Endometrium (tissue), 2 donors: ENCODE results near the gene TMEM43.
A peak's percentile ranks its signal among the peaks of the same experiment; 100 is the strongest.

Experiments used
- FAIRE-seq: peaks from 2 replicates; lab custom pipeline; 2012; peaks lifted over from hg19 to GRCh38; lab: Jason Lieb, UNC
- donor health status: control.
- donor health status: control.

TMEM43 gene

DNA sequence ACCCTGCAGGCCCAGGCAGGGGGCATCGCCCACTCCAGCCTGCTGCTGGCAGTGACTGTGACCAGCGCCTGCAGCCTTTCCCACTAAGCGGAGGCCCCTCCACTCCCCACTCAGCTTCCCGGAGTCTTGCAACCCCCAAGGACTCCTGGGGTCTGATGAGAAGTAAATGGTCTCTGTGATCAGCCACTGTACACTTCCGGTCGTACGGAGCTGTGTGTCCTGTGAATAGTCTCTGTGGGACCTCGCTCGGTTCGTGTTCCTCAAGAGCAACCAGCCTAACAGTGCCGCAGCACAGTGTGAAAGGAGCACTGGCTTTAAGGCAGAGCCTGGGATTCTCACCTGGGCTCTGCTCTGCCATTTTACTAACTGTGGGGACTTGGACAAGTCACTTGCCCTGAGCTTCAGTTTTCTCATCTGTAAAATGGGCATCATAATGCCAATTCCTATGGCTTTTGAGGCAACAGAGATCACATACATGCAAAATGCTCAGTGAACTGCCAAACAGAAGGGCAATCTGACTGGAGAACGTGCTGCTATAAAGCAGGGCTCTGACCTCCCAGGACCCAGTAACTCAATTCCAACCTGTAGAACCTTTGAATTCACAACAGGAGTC, 26.7 kb downstream of the TMEM43 start:
- FAIRE-seq, result no peak

DNA sequence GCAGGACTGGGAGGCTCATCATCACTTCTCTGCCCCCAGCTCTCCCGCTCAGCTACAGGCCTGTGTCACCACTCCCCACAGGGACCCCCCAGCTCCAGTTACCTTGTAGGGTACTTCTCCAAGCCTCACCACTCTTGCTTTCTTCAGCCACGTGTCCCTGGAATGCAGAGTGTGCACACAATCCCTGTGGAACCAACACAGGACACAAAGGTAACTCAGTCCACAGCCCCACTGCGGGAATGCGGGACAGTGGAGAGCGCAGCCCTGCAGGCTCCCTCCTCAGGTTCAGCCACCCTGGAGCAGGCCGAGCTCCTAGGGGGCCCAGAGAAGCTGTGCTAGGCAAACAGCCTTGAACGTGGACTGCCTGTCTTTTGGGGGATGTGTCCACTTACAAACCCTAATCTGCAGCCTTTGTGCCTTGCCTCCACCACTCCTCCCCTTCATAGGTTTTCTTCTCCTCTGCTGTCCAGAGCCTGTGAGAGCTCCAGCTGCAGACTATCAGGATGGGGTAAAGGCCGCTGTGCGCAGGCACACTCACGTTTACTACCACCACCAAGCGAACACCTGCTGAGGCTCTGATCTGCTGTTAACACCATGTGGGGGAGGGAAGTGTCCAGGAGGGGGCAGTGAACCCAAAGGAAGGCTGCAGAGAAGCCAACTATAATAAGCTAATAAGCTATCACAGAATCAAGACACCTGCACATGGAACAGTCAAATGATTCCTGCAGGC, 27.5 kb downstream of the TMEM43 start:
- no peak for FAIRE-seq

DNA sequence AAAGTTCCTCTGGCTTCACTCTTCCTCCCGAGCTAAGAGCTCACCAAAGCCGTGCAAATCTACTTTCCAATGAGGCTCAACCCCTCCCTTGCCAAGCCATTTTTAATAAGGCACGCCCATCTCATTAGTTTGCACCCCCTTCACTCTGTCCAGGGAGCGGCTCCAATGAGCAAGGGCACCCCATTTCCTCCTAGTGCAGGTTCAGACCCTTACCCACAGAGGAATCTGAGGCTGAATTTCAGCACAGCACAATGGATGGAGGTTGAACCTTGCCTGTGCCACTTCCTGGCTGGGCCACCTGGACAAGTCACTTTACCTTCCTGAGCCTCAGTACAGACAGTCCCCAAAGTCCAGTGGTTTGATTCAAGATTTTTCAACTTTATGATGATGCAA, 28.1 kb downstream of the TMEM43 start:
- no peak for FAIRE-seq

GRCh38 chr3:14153663-14154062, 28.8 kb downstream of the TMEM43 start:
- FAIRE-seq, result no peak

GRCh38 chr3:14154276-14154675, 29.4 kb downstream of the TMEM43 start:
- no peak for FAIRE-seq

DNA sequence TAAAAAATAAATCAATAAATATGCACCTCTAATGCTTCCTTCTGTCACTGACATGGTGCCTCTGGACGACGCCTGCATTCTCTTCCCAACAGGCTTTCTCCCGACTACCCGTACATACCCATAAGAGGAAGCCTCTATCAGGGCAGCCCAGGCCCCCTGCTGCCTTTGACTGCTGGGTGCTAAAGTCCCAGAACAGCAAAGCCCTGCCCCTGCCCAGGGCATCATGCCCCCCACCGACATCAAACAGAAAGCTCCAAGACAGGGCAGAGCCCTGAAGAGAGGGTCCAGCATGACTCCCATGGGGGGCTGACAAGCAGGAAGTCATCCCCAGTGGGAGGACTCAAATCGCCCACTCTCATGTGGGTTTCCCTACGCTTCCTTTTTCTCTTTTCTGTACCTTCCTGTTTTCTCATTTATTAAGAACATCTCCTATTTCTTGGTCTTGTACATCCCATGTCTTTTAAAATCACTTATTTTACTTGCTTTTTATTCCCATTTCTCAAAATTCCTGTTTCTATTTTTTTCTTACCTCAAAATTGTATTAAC, 30.1 kb downstream of the TMEM43 start:
- no peak for FAIRE-seq

DNA sequence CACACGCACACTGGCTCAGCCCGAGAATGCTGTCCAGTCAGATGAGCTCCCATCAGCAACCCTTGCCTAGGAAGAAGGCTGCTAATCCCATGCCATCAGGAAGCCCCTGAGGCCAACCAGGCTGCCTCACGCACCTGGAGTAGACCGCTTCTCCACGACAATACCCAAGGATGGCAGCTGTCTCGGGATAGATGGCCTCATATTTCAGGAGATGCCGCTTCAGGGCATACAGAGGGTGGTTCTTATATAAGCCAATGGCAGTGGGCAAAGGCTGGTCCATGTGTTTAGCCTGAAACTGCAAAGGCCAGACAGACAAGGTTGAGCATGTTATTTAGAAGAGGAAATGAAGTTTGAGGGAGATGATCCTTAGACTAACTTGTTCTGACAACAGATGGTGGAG, 31.3 kb downstream of the TMEM43 start:
- FAIRE-seq, result no peak

- FAIRE-seq, result no peak
These were observed 32.1 kb downstream of the TMEM43 start for GRCh38 chr3:14156843-14157561.

- no peak for FAIRE-seq
These were observed 33.1 kb downstream of the TMEM43 start for GRCh38 chr3:14157951-14158350.

- FAIRE-seq, result no peak
These were observed 33.5 kb downstream of the TMEM43 start for GRCh38 chr3:14158370-14158769.

DNA sequence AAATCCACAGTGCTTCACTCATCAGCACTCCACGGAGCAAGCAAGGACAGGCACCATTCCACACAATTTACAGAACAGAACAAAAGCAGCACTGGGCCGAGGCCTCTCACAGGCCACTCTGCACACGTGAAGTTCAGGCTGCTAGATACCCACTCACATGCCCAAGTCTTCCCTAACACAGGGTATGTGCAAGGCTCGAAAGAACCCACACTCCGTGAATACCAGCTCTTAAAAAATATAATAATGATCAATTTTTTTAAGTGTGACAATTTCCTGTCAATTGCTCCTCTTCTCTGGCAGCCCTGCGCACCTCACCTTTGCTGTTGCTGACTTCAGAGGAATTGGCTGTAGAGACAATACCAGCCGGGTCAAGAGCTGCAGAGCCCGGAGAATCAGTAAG, 34.6 kb downstream of the TMEM43 start:
- FAIRE-seq, result no peak

GRCh38 chr3:14161282-14161681, 36.4 kb downstream of the TMEM43 start:
- no peak for FAIRE-seq

GRCh38 chr3:14162178-14162577, 37.3 kb downstream of the TMEM43 start:
- FAIRE-seq, result no peak

- FAIRE-seq, result no peak
These were observed 42.2 kb downstream of the TMEM43 start for GRCh38 chr3:14166877-14167603.

DNA sequence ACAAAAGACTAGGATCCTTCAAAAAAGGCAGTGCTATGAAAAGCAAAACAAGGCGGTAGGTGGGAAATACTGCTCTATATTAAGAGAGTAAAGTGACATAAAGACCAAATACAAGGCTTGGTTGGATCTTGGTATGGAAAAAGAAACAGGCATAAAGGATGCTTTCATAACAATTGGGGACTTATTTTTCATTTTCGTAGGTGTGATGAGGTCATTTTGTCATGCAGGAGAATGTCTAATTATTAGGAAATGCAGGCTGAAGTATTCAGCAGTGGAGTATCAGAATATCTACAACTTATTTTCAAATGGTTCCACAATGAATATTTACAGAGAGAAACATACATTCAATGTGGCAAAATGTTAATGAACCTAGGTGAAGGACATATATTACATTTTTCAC, 44.6 kb downstream of the TMEM43 start:
- FAIRE-seq, result no peak

DNA sequence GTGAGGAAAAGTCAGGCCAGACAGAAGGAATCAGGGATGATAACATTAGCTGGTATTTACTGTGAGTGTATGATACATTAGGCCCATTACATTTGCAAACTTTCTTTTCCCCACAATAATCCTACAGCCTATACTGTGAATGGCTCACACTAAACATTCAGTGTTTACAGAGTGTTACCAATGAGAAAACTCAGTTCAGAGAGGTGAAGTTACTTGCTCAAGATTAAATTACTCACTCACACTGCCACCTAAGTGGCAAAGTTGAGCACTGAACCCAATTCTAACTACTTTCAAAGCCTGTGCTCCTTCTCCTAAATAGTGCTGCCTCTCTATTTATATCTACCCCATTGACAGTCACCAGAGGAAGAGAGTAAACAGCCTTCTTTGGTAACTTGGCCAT, 45.0 kb downstream of the TMEM43 start:
- no peak for FAIRE-seq

DNA sequence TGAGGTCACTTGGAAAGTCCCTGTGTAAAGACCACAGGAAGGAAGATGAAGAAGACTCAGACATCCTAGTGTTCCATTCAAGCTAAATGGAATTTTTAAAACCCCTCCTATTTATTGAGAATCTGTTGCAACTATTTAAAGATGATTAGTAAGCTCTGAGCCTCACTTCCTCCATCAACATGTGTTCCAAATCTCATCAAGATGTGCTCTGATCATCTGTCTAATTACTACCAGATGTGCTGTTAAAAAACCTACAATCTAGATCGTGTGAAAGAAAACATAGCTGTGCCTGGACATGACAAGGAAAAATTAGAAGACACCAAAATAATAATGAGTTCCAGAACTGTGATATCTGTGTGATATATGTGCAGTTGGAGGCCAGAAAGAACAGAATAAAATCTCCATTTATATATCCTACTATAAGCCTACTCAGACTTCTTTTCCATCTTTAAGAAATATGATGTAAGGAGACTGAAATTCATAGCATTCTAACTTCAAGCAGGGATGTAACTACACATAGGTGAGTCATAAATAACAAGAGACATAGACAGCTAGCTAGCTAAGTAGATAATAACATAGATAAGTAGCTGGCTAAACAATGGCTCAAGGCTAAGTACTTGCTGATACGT, 45.8 kb downstream of the TMEM43 start:
- peak; percentile 26 for FAIRE-seq

DNA sequence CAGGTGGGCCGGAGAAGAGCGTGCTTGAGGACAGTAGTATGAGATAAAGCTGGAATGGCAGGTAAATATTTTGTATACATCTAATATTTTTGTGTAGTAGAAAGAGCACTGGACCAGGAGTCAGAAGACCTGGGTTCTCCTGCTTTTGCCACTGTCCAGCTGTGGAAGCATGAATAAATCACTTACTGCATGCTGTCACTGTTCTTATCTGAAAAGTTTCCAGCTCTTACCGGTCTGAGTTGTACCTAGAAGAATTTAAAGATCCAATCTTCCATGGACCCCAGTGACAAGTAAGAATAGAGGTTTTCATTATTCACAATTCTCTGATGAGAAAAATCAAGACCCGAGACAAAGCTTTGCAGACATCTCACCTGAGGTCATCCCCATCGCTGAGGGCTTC, 47.6 kb downstream of the TMEM43 start:
- FAIRE-seq, result no peak

DNA sequence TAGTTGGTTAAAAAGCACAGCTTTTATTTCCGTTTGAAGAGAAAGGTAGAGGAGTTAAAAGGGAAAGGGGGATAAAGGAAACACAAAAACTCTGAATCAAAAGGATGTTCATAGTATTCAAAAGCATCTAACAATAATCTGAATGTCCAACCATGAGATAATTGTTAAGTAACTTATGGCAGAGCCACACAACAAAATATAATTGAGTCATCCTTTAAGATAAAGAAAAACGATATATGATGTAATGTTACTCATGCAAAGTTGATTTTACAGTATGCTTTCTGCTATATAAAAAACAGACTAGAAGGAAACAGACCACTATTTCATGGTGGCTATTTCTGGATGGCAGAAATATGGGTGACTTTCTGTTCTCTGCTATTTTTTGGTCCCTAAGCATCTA, 49.6 kb downstream of the TMEM43 start:
- FAIRE-seq, result no peak

GRCh38 chr3:14175383-14176037, 50.7 kb downstream of the TMEM43 start:
- FAIRE-seq, result no peak

- FAIRE-seq, result no peak
These were observed 52.9 kb downstream of the TMEM43 start for GRCh38 chr3:14177580-14178246.
